ENCODE measurements around the gene CLDN9. TPM values are rescaled to one million over a fixed set of nuclear protein-coding genes. Genes with fewer than 3 reads are reported as not detected.

Gene CLDN9
- total RNA-seq, 1 donor from 2014 or later: not detected

GRCh38 chr16:2981177-2981898 is 31.4 kb upstream of the CLDN9 start:
- no peaks in the 10 kb centered on the region for H3K36me3 Mint-ChIP-seq (ENCODE audit: low read depth)
- peak overlapping the region; percentile 62 for H3K27ac Mint-ChIP-seq (ENCODE audit: unreplicated experiment)
- peaks cover 15% of the 10 kb centered on the region for H3K27me3 Mint-ChIP-seq (ENCODE audit: low read depth)
- no peaks in the 10 kb centered on the region for H3K9me3 Mint-ChIP-seq
- H3K4me3 Mint-ChIP-seq: peak overlapping the region; percentile 83
- DNase-seq (ENCODE audit: low read depth, low spot score): no peak
- peaks cover 23% of the 10 kb centered on the region for H3K4me1 Mint-ChIP-seq
- TF ChIP-seq CTCF (conservative IDR thresholded peaks at IDR 0.05): no peak

GRCh38 chr16:2981899-2982250 is 30.8 kb upstream of the CLDN9 start:
- H3K27ac Mint-ChIP-seq (ENCODE audit: unreplicated experiment): no peak overlapping the region

GRCh38 chr16:2982402-2982801 is 30.3 kb upstream of the CLDN9 start:
- Mint-ChIP-seq H3K4me1 (peaks cover 17% of the 10 kb centered on the region), H3K27me3 (ENCODE audit: low read depth) (peaks cover 15% of the 10 kb centered on the region), H3K27ac (ENCODE audit: unreplicated experiment) (no peak overlapping the region), H3K9me3 (no peaks in the 10 kb centered on the region), H3K4me3 (no peak overlapping the region), H3K36me3 (ENCODE audit: low read depth) (no peaks in the 10 kb centered on the region)
- no peak for TF ChIP-seq CTCF (conservative IDR thresholded peaks at IDR 0.05)
- DNase-seq (ENCODE audit: low read depth, low spot score): no peak

More at GRCh38 chr16:2981899-2982250, 30.8 kb upstream of the CLDN9 start:
- Mint-ChIP-seq H3K4me1 (peaks cover 22% of the 10 kb centered on the region), H3K36me3 (ENCODE audit: low read depth) (no peaks in the 10 kb centered on the region), H3K27me3 (ENCODE audit: low read depth) (peaks cover 15% of the 10 kb centered on the region), H3K9me3 (no peaks in the 10 kb centered on the region), H3K4me3 (peak overlapping the region; percentile 83)
- no peak for TF ChIP-seq CTCF (conservative IDR thresholded peaks at IDR 0.05)
- no peak for DNase-seq (ENCODE audit: low read depth, low spot score)

GRCh38 chr16:2983706-2984136 is 29.0 kb upstream of the CLDN9 start:
- Mint-ChIP-seq H3K9me3 (no peaks in the 10 kb centered on the region), H3K4me3 (peak overlapping the region; percentile 72), H3K4me1 (peaks cover 13% of the 10 kb centered on the region), H3K27ac (ENCODE audit: unreplicated experiment) (peak overlapping the region; percentile 71), H3K36me3 (ENCODE audit: low read depth) (no peaks in the 10 kb centered on the region), H3K27me3 (ENCODE audit: low read depth) (peaks cover 15% of the 10 kb centered on the region)
- peak; percentile 80 for DNase-seq (ENCODE audit: low read depth, low spot score)
- TF ChIP-seq CTCF (conservative IDR thresholded peaks at IDR 0.05): peak; percentile 92

- H3K27ac Mint-ChIP-seq (ENCODE audit: unreplicated experiment): no peak overlapping the region
- no peak for TF ChIP-seq CTCF (conservative IDR thresholded peaks at IDR 0.05)
- peaks cover 13% of the 10 kb centered on the region for H3K4me1 Mint-ChIP-seq
- H3K4me3 Mint-ChIP-seq: no peak overlapping the region
- no peak for DNase-seq (ENCODE audit: low read depth, low spot score)
- H3K36me3 Mint-ChIP-seq (ENCODE audit: low read depth): no peaks in the 10 kb centered on the region
- no peaks in the 10 kb centered on the region for H3K9me3 Mint-ChIP-seq
- peaks cover 15% of the 10 kb centered on the region for H3K27me3 Mint-ChIP-seq (ENCODE audit: low read depth)
These were observed 27.3 kb upstream of the CLDN9 start for GRCh38 chr16:2985462-2985861.
